Forelimb muscle (tissue), 1 donor: ENCODE measurements around the gene BMERB1. TPM values are rescaled to one million over a fixed set of nuclear protein-coding genes. Genes with fewer than 3 reads are reported as not detected.

Experiments used
- DNase-seq: peaks from one replicate; pipeline ENCODE4 v3.0.0-alpha.2; 2013; ENCODE audit warnings: low read depth
- polyA plus RNA-seq: library from polyadenylated mRNA; unstranded; fragments of 120-200 nt; gene quantifications from one replicate; pipeline ENCODE4 v1.2.1, GENCODE V29; 2013; ENCODE audit not compliant: insufficient read length

BMERB1 gene
- polyA plus RNA-seq, 1 donor: 26.6 TPM

GRCh38 chr16:15495898-15496297 lies 61.5 kb downstream of the BMERB1 start:
- no peak for DNase-seq

GRCh38 chr16:15498427-15499175 lies 64.2 kb downstream of the BMERB1 start:
- no peak for DNase-seq

GRCh38 chr16:15502041-15502725 lies 67.8 kb downstream of the BMERB1 start:
- DNase-seq: no peak

- DNase-seq: no peak
Measured at GRCh38 chr16:15506441-15506840, 72.1 kb downstream of the BMERB1 start.

GRCh38 chr16:15507301-15507958 lies 73.0 kb downstream of the BMERB1 start:
- no peak for DNase-seq

- DNase-seq: no peak
Measured at GRCh38 chr16:15507959-15508627, 73.7 kb downstream of the BMERB1 start.

- no peak for DNase-seq
Measured at GRCh38 chr16:15509051-15509592, 74.7 kb downstream of the BMERB1 start.

- DNase-seq: no peak
Measured at GRCh38 chr16:15509593-15510535, 75.5 kb downstream of the BMERB1 start.

GRCh38 chr16:15510992-15511391 lies 76.6 kb downstream of the BMERB1 start:
- DNase-seq: no peak

GRCh38 chr16:15511759-15512487 lies 77.5 kb downstream of the BMERB1 start:
- DNase-seq: no peak

GRCh38 chr16:15513156-15513555 lies 78.8 kb downstream of the BMERB1 start:
- DNase-seq: no peak

GRCh38 chr16:15515992-15516391 lies 81.6 kb downstream of the BMERB1 start:
- DNase-seq: no peak

- DNase-seq: no peak
Measured at GRCh38 chr16:15516609-15517008, 82.2 kb downstream of the BMERB1 start.

GRCh38 chr16:15517743-15518377 lies 83.5 kb downstream of the BMERB1 start:
- DNase-seq: no peak

- DNase-seq: no peak
Measured at GRCh38 chr16:15518381-15519351, 84.3 kb downstream of the BMERB1 start.

- no peak for DNase-seq
Measured at GRCh38 chr16:15519790-15520189, 85.4 kb downstream of the BMERB1 start.

- DNase-seq: no peak
Measured at GRCh38 chr16:15521390-15521757, 87.0 kb downstream of the BMERB1 start.

- no peak for DNase-seq
Measured at GRCh38 chr16:15521758-15522509, 87.5 kb downstream of the BMERB1 start.
